ENCODE measurements around the gene PPFIBP1. TPM values are rescaled to one million over a fixed set of nuclear protein-coding genes. Genes with fewer than 3 reads are reported as not detected.

PPFIBP1 gene
- total RNA-seq, 1 donor from 2014 or later, result 56.4 TPM

GRCh38 chr12:27705263-27705662 lies 181.3 kb downstream of the PPFIBP1 start:
- no peaks in the 10 kb centered on the region for H3K36me3 ChIP-seq
- no peak for DNase-seq (ENCODE audit: low spot score in 2 of 2)
- no peak overlapping the region for H3K27ac ChIP-seq
- H3K4me1 ChIP-seq, result peaks cover 0 to 8% of the 10 kb centered on the region in 2 donors
- no peak overlapping the region for H3K4me3 ChIP-seq
- intact Hi-C loops (cut with DNase I), result no loop called here
- no peaks in the 10 kb centered on the region for H3K27me3 ChIP-seq
- H3K9me3 ChIP-seq, result no peaks in the 10 kb centered on the region
- no peak for TF ChIP-seq CTCF (IDR thresholded peaks at IDR 0.05)

- no peak overlapping the region for H3K4me3 ChIP-seq
- H3K27me3 ChIP-seq, result no peaks in the 10 kb centered on the region
- no peak for DNase-seq (ENCODE audit: low spot score in 2 of 2)
- no peaks in the 10 kb centered on the region for H3K9me3 ChIP-seq
- TF ChIP-seq CTCF (IDR thresholded peaks at IDR 0.05), result no peak
- H3K36me3 ChIP-seq, result no peaks in the 10 kb centered on the region
- H3K27ac ChIP-seq, result no peak overlapping the region
- intact Hi-C loops (cut with DNase I), result no loop called here
- H3K4me1 ChIP-seq, result peaks cover 0 to 18% of the 10 kb centered on the region in 2 donors
Measured at GRCh38 chr12:27707216-27707615, 183.2 kb downstream of the PPFIBP1 start.

GRCh38 chr12:27709212-27709931 lies 185.4 kb downstream of the PPFIBP1 start:
- no peaks in the 10 kb centered on the region for H3K27me3 ChIP-seq
- no peak for TF ChIP-seq CTCF (IDR thresholded peaks at IDR 0.05)
- intact Hi-C loops (cut with DNase I), result no loop called here
- H3K27ac ChIP-seq, result peak overlapping the region; percentile 80 to 85
- H3K36me3 ChIP-seq, result peaks cover 0 to 3% of the 10 kb centered on the region in 2 donors
- DNase-seq (ENCODE audit: low spot score in 2 of 2), result no peak
- peak overlapping the region; percentile 81 to 91 for H3K4me3 ChIP-seq
- H3K9me3 ChIP-seq, result no peaks in the 10 kb centered on the region
- peaks cover 0 to 15% of the 10 kb centered on the region in 2 donors for H3K4me1 ChIP-seq

GRCh38 chr12:27709932-27710591 lies 186.1 kb downstream of the PPFIBP1 start:
- Histone ChIP-seq H3K27ac (peak overlapping the region; percentile 80 to 85), H3K4me3 (peak overlapping the region; percentile 81 to 91), H3K27me3 (no peaks in the 10 kb centered on the region), H3K9me3 (no peaks in the 10 kb centered on the region), H3K4me1 (peaks cover 0 to 15% of the 10 kb centered on the region in 2 donors), H3K36me3 (peaks cover 0 to 7% of the 10 kb centered on the region in 2 donors)
- no peak for TF ChIP-seq CTCF (IDR thresholded peaks at IDR 0.05)
- peak in 1 of 2 donors; percentile 67 for DNase-seq (ENCODE audit: low spot score in 2 of 2)
- intact Hi-C loops (cut with DNase I), result loop anchor here (2.0 kb wide), 1 partner anchor 71 kb away; the partner anchor contains the start of genes KLHL42 and MANSC4

- peak within 1 kb of the TSS; percentile 81 to 91 for H3K4me3 ChIP-seq
- no peaks in the 10 kb centered on the region for H3K27me3 ChIP-seq
- peak; percentile 62 to 95 for DNase-seq (ENCODE audit: low spot score in 2 of 2)
- intact Hi-C loops (cut with DNase I), result loop anchor here (2.0 kb wide), 1 partner anchor 70 kb away; the partner anchor contains the start of genes KLHL42 and MANSC4
- peak within 1 kb of the TSS; percentile 80 to 85 for H3K27ac ChIP-seq
- H3K9me3 ChIP-seq, result no peaks in the 10 kb centered on the region
- peaks cover 0 to 15% of the 10 kb centered on the region in 2 donors for H3K4me1 ChIP-seq
- TF ChIP-seq CTCF (IDR thresholded peaks at IDR 0.05), result no peak
- peaks cover 0 to 10% of the 10 kb centered on the region in 2 donors for H3K36me3 ChIP-seq
Measured at GRCh38 chr12:27710592-27711316, 186.7 kb downstream of the PPFIBP1 start, which contains the start of gene MRPS35. MRPS35 (plus strand) TSS chr12:27710832; CDS start chr12:27710844, 12 bp downstream.
